GM10266 (cell line): Measurements from ENCODE around the gene CHPF2.
A peak's percentile ranks its signal among the peaks of the same experiment; 100 is the strongest.

ENCODE experiments used
- DNase-seq: peaks from one replicate; pipeline ENCODE4 v3.0.0; 2012; ENCODE audit errors: extremely low spot score
- CTCF ChIP-seq: IDR thresholded peaks from 2 replicates; pipeline ENCODE4 v1.5.1; 2012; ENCODE audit warnings: mild to moderate bottlenecking, low read depth; ENCODE audit not compliant: control insufficient read depth, insufficient read depth; ENCODE audit errors: missing control alignments

Gene CHPF2

DNA sequence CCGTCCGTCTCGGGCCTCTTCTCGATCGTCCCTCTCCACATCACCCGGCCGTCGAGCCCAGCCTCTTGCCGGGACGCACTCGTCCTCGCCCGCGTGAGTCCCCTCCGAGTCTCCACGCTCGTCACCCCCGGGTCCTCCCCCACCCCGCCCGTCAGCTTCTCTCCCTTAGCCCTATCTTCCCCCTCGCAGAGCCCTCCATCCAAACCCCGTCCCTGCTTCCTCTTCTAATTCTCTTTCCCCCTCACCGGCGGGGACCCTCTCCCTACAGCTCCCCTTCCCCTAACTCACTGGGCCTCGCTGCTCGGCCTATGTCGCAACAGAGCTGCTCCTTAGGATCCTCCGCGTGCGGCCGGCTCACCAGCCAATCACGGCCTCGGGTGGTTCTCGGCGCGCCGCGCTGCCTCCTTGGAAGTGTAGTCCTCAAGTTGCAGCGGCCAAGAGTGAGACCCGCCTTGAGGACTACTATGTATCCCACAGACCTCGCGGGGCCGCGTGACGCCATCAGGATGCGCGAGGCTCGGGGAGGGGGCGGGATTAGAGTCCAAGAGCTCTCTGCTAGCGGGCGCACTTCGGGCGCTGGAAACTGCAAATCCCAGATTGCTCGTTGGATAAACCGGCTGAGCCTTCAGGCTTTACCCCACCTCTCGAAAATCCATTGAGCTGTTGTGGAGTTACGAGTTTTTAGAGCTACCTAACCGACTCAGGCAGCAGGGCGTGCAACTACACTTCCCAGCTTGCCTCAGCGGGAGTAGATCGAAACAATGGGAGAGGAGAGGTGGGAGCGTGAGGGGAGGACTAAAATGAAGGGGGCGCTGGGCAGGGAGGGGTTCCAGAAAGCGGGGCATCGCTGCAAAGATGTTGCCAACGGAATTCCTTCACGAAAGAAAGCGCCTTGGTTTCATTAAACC lies 5.2 kb upstream of the CHPF2 start, which contains the start of gene ABCF2:
Gene ABCF2, minus strand, starts transcription at position 331 of the 908 bp plus-strand sequence. CDS start 747 bp downstream, outside the sequence.
- TF ChIP-seq CTCF, result no peak
- DNase-seq, result peak; percentile 95

- DNase-seq, result no peak
- no peak for TF ChIP-seq CTCF
Observed at GRCh38 chr7:151228024-151228866, 4.0 kb upstream of the CHPF2 start.

GRCh38 chr7:151229249-151229648 lies 3.0 kb upstream of the CHPF2 start:
- DNase-seq, result no peak
- TF ChIP-seq CTCF, result no peak

- no peak for TF ChIP-seq CTCF
- no peak for DNase-seq
Observed at GRCh38 chr7:151231080-151231479, 1.2 kb upstream of the CHPF2 start.

GRCh38 chr7:151232917-151233701 lies 826 bp downstream of the CHPF2 start:
- no peak for TF ChIP-seq CTCF
- peak; percentile 72 for DNase-seq

DNA sequence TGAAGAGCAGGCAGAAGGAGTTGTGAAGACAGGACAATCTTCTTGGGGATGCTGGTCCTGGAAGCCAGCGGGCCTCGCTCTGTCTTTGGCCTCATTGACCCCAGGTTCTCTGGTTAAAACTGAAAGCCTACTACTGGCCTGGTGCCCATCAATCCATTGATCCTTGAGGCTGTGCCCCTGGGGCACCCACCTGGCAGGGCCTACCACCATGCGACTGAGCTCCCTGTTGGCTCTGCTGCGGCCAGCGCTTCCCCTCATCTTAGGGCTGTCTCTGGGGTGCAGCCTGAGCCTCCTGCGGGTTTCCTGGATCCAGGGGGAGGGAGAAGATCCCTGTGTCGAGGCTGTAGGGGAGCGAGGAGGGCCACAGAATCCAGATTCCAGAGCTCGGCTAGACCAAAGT lies 1.5 kb downstream of the CHPF2 start:
- TF ChIP-seq CTCF, result no peak
- DNase-seq, result peak; percentile 16
